ENCODE data around the gene CTRL.

DNA sequence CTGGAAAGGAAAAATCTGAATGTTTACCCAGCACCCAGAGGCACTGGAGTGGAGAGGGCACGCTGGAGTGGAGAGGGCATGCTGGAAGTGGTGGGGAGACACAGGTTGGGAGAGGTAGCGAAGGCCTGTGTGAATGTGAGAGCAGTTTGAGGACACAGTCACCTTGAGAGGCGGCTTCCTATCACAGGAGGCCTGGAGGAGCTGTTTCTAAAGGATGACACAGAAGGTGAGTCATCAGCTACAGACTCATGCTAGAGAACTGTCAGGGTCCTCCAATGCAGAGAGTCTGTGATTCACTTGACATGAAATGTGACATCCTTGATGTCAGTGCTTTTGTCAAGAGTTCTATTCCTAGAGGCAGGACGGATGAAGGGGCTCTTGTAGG lies 13.8 kb downstream of the CTRL start:
- no peak for TF ChIP-seq CEBPB (IDR thresholded peaks at IDR 0.05)
- no peak for TF ChIP-seq FOXM1 (IDR thresholded peaks at IDR 0.05; ENCODE audit: borderline replicate concordance, low read depth)
- no peak for TF ChIP-seq EP300 (IDR thresholded peaks at IDR 0.05; ENCODE audit: borderline replicate concordance)
- TF ChIP-seq YY1 (IDR thresholded peaks at IDR 0.05; ENCODE audit: low read depth): no peak
- TF ChIP-seq TCF12 (IDR thresholded peaks at IDR 0.05; ENCODE audit: low read depth): no peak
- TF ChIP-seq, protein P1, sequence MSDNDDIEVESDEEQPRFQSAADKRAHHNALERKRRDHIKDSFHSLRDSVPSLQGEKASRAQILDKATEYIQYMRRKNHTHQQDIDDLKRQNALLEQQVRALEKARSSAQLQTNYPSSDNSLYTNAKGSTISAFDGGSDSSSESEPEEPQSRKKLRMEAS (IDR thresholded peaks at IDR 0.05): no peak
- no peak for TF ChIP-seq TAF1 (IDR thresholded peaks at IDR 0.05; ENCODE audit: low read depth)
- TF ChIP-seq EGR1 (IDR thresholded peaks at IDR 0.05): no peak
